PC-3 (cell line): ENCODE data around the gene HIPK2. TPM values are rescaled to one million over a fixed set of nuclear protein-coding genes. Genes with fewer than 3 reads are reported as not detected.
"Not testable (repeated sequence)": the region's sequence is repeated elsewhere in the genome, so short reads cannot be mapped to it uniquely, and the experiment has no call there.

ENCODE experiments used
- ATAC-seq: fragments of 200-7000 bp; cut with Tn5 transposase; 2 replicates; pipeline ENCODE4 v1.9.1; 2020; ENCODE audit warnings: mild to moderate bottlenecking, moderate library complexity
- BruUV-seq: library from RNA; stranded (reverse); fragments of 400-500 nt; replicated peaks from 2 replicates; lab custom pipeline; 2021; lab: Mats Ljungman, UMichigan
- CTCF ChIA-PET: fragments of 300-600 bp; sonication (Branson Sonifier 250); formaldehyde crosslinking; loops from one replicate; lab custom pipeline; 2022; ENCODE audit warnings: antibody characterized with exemption; lab: Charles Lee
- POLR2A ChIA-PET: fragments of 300-600 bp; sonication (Branson Sonifier 250); formaldehyde crosslinking; loops from one replicate; lab custom pipeline; 2022; ENCODE audit warnings: antibody characterized with exemption; ENCODE audit not compliant: unreplicated experiment; lab: Charles Lee
- DNase-seq: peaks from one replicate; pipeline ENCODE4 v3.0.0-alpha.2; 2015
- H2AFZ ChIP-seq: fragments of 300-600 bp; sonication (generic); 2 replicates; pipeline ENCODE4 v1.6.0; 2016; ENCODE audit warnings: antibody characterized with exemption, low read length
- H3F3A ChIP-seq: fragments of 300-600 bp; sonication (generic); one replicate; pipeline ENCODE4 v1.6.0; 2017; ENCODE audit warnings: antibody characterized with exemption, low read length, control low read depth, mild to moderate bottlenecking; ENCODE audit not compliant: unreplicated experiment
- H3K27ac ChIP-seq: fragments of 300-600 bp; sonication (generic); 2 replicates; pipeline ENCODE4 v1.5.1; 2016; ENCODE audit warnings: mild to moderate bottlenecking, low read length
- H3K27me3 ChIP-seq: fragments of 300-600 bp; sonication (generic); 2 replicates; pipeline ENCODE4 v1.6.1; 2016; ENCODE audit warnings: low read length, mixed read lengths
- H3K36me3 ChIP-seq: fragments of 300-600 bp; sonication (generic); 2 replicates; pipeline ENCODE4 v1.6.1; 2016; ENCODE audit warnings: low read depth, mixed run types, low read length, mixed read lengths
- H3K4me1 ChIP-seq: fragments of 300-600 bp; sonication (generic); 2 replicates; pipeline ENCODE4 v1.5.1; 2016; ENCODE audit warnings: low read length; ENCODE audit not compliant: insufficient read depth
- H3K4me2 ChIP-seq: fragments of 300-600 bp; sonication (generic); 2 replicates; pipeline ENCODE4 v1.6.0; 2016; ENCODE audit warnings: low read length
- H3K4me3 ChIP-seq: fragments of 300-600 bp; sonication (generic); 2 replicates; pipeline ENCODE4 v1.5.1; 2016; ENCODE audit warnings: mild to moderate bottlenecking, low read length, mixed read lengths
- H3K79me2 ChIP-seq: fragments of 300-600 bp; sonication (generic); 2 replicates; pipeline ENCODE4 v1.6.1; 2017; ENCODE audit warnings: low read length, mixed read lengths
- H3K9ac ChIP-seq: fragments of 300-600 bp; sonication (generic); 2 replicates; pipeline ENCODE4 v1.6.0; 2016; ENCODE audit warnings: mild to moderate bottlenecking, low read length
- H3K9me2 ChIP-seq: fragments of 300-600 bp; sonication (generic); replicated peaks from 2 replicates; pipeline ENCODE4 v1.6.1; 2016; ENCODE audit warnings: mixed run types, low read length, mixed read lengths
- H3K9me3 ChIP-seq: fragments of 300-600 bp; sonication (generic); 2 replicates; pipeline ENCODE4 v1.6.1; 2016; ENCODE audit warnings: low read length, mixed read lengths
- H4K20me1 ChIP-seq: fragments of 300-600 bp; sonication (generic); 2 replicates; pipeline ENCODE4 v1.6.1; 2016; ENCODE audit warnings: low read length, mixed read lengths
- EZH2 ChIP-seq: fragments of 300-600 bp; sonication (generic); IDR thresholded peaks from one replicate; pipeline ENCODE4 v1.6.1; 2017; ENCODE audit warnings: antibody characterized with exemption, mild to moderate bottlenecking, low read length; ENCODE audit not compliant: unreplicated experiment
- EZH2phosphoT487 ChIP-seq: fragments of 300-600 bp; sonication (generic); IDR thresholded peaks from 2 replicates; pipeline ENCODE4 v1.6.1; 2018; ENCODE audit warnings: mild to moderate bottlenecking, antibody characterized with exemption, low read length, borderline replicate concordance
- intact Hi-C: fragments of 100-400 bp; cut with micrococcal nuclease; formaldehyde crosslinking; loops from 2 replicates; pipeline ENCODE4 v1.9.0; 2023
- total RNA-seq: library from RNA; depleted of rRNA; stranded (reverse); fragments of >200 nt; gene quantifications from 2 replicates; pipeline ENCODE4 v1.2.3, GENCODE V29; 2014
- TF ChIP-seq, protein P1 (sequence below): fragments of 300-600 bp; sonication (generic); conservative IDR thresholded peaks from 2 replicates; pipeline ENCODE4 v1.5.1; 2017; ENCODE audit warnings: antibody characterized with exemption, low read depth, mild to moderate bottlenecking, low read length

HIPK2 gene
- total RNA-seq, 1 experiment from 2014 or later = 38.1 TPM

- peaks cover 10% of the 10 kb centered on the region for H3F3A ChIP-seq
- H3K9me2 ChIP-seq = no peaks in the 10 kb centered on the region
- no peaks in the 10 kb centered on the region for H4K20me1 ChIP-seq
- ATAC-seq = peak; percentile 80
- peak; percentile 83 for DNase-seq
- H3K36me3 ChIP-seq = peaks cover 19% of the 10 kb centered on the region; the same call in 1 of the 2 replicates
- CTCF ChIA-PET = interaction anchor here (0.5 to 1.4 kb wide), 3 partner anchors 9 to 26 kb away, joined by 3 to 10 read pairs (median 5); no protein-coding TSS in a partner anchor
- peak overlapping the region; percentile 96 for H3K9ac ChIP-seq
- H3K27ac ChIP-seq = peak overlapping the region; percentile 100
- peaks cover 49% of the 10 kb centered on the region for H3K4me1 ChIP-seq
- H3K9me3 ChIP-seq = no peaks in the 10 kb centered on the region
- H3K79me2 ChIP-seq = peaks cover 74% of the 10 kb centered on the region
- POLR2A ChIA-PET = interaction anchor here (0.6 to 1.0 kb wide), 4 partner anchors 9 to 75 kb away, joined by 3 to 9 read pairs (median 4); no protein-coding TSS in a partner anchor
- no peak overlapping the region for H2AFZ ChIP-seq
- peak overlapping the region; percentile 29; the same call in 1 of the 2 replicates for H3K4me3 ChIP-seq
- peak overlapping the region; percentile 71 for H3K4me2 ChIP-seq
- no TSS peak for BruUV-seq
- H3K27me3 ChIP-seq = no peaks in the 10 kb centered on the region
- intact Hi-C loops = loop anchor here (1.0 to 5.0 kb wide), 5 partner anchors 8 to 245 kb away; no protein-coding TSS in a partner anchor
- TF ChIP-seq EZH2 (no peak), EZH2phosphoT487 (no peak)
- TF ChIP-seq, protein P1, sequence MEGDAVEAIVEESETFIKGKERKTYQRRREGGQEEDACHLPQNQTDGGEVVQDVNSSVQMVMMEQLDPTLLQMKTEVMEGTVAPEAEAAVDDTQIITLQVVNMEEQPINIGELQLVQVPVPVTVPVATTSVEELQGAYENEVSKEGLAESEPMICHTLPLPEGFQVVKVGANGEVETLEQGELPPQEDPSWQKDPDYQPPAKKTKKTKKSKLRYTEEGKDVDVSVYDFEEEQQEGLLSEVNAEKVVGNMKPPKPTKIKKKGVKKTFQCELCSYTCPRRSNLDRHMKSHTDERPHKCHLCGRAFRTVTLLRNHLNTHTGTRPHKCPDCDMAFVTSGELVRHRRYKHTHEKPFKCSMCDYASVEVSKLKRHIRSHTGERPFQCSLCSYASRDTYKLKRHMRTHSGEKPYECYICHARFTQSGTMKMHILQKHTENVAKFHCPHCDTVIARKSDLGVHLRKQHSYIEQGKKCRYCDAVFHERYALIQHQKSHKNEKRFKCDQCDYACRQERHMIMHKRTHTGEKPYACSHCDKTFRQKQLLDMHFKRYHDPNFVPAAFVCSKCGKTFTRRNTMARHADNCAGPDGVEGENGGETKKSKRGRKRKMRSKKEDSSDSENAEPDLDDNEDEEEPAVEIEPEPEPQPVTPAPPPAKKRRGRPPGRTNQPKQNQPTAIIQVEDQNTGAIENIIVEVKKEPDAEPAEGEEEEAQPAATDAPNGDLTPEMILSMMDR = no peak
These were observed 105.8 kb downstream of the HIPK2 start for GRCh38 chr7:139671967-139672366.

DNA sequence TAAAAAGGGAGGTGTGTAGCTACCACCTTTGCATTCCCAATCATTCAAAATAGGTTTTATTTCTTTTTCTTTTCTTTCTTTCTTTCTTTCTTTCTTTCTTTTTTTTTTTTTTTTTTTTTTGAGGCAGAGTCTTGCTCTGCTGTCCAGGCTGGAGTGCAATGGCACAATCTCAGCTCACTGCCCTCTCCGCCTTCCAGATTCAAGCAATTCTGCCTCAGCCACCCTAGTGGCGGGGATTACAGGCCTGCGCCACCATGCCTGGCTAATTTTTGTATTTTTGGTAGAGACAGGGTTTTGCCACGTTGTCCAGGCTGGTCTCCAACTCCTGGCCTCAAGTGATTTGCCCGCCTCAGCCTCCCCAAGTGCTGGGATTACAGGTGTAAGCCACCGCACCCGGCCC lies 107.1 kb downstream of the HIPK2 start:
- DNase-seq, H4K20me1 ChIP-seq, ATAC-seq, H3K4me2 ChIP-seq, H3K9me2 ChIP-seq, H3K9me3 ChIP-seq, BruUV-seq, CTCF ChIA-PET, H3K4me3 ChIP-seq, H2AFZ ChIP-seq, H3K27me3 ChIP-seq: not testable (repeated sequence)
- intact Hi-C loops = loop anchor here (5.0 kb wide), 1 partner anchor 247 kb away; no protein-coding TSS in a partner anchor
- Histone ChIP-seq H3K9ac (peak overlapping the region; percentile 89), H3K79me2 (peaks cover 77% of the 10 kb centered on the region), H3F3A (peaks cover 10% of the 10 kb centered on the region), H3K27ac (peak overlapping the region; percentile 100), H3K4me1 (peaks cover 45% of the 10 kb centered on the region), H3K36me3 (peaks cover 15% of the 10 kb centered on the region; the same call in 1 of the 2 replicates)
- POLR2A ChIA-PET = interaction anchor here (0.6 kb wide), 1 partner anchor 389 kb away, joined by 5 read pairs; no protein-coding TSS in a partner anchor

DNA sequence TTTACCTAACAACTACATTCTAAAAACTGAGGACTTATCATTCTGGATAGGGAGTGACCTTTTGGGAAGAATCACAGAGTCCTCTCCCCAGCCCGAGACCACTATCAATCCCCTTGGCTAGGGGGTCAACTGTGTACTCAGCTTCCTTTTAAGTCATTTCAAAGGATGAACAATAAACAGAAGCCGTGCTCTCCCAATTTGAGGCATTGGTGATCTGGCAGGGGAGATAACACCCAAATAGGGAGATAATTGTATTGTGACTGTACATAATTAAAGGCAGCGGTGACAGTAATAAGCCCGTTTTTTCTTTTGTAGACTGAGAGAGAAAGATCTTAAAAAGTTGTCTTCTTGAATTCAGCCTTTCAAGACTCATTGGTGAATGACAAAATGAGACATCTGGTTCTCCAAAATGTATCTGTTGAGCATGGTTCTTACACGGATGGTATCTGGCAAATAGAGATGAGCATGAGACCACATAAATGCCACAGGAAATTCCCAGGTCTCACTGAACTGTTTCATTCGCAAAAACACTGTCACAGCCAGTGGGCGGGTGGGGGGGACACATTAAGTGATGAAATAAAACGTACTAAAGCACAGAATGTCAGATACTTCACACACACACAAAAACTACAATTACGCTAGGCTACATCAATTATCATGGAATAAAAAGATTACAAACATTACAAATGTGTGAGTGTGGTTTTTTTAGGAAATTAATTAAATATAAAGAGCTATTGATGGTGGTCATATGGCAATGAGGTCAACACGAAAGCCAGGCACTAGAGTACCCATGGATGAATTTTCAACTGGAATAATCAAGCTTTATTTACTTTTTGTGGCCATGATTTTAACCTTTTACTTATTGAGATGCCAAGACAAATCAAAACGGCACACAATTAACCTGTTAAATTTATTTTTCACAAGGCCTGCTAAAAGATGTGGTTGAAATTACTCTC lies 108.4 kb downstream of the HIPK2 start:
- H3K4me3 ChIP-seq = no peak overlapping the region
- H3K9me3 ChIP-seq = no peaks in the 10 kb centered on the region
- H3K27me3 ChIP-seq = no peaks in the 10 kb centered on the region
- no peak for DNase-seq
- no peaks in the 10 kb centered on the region for H3K9me2 ChIP-seq
- POLR2A ChIA-PET = no interaction called here
- peaks cover 10% of the 10 kb centered on the region; the same call in 1 of the 2 replicates for H3K36me3 ChIP-seq
- intact Hi-C loops = loop anchor here (5.0 kb wide), 1 partner anchor 248 kb away; no protein-coding TSS in a partner anchor
- H3F3A ChIP-seq = peaks cover 10% of the 10 kb centered on the region
- H3K9ac ChIP-seq = no peak overlapping the region
- TF ChIP-seq EZH2phosphoT487 (no peak), EZH2 (no peak)
- TF ChIP-seq, protein P1 = no peak
- H4K20me1 ChIP-seq = no peaks in the 10 kb centered on the region
- no peak overlapping the region for H2AFZ ChIP-seq
- CTCF ChIA-PET = no interaction called here
- H3K4me2 ChIP-seq = no peak overlapping the region
- BruUV-seq = no TSS peak
- peaks cover 77% of the 10 kb centered on the region for H3K79me2 ChIP-seq
- H3K4me1 ChIP-seq = peaks cover 34% of the 10 kb centered on the region
- peak overlapping the region; percentile 100 for H3K27ac ChIP-seq
- ATAC-seq = no peak
